ENCODE measurements around the gene ENTREP3.

The ENTREP3 gene

DNA sequence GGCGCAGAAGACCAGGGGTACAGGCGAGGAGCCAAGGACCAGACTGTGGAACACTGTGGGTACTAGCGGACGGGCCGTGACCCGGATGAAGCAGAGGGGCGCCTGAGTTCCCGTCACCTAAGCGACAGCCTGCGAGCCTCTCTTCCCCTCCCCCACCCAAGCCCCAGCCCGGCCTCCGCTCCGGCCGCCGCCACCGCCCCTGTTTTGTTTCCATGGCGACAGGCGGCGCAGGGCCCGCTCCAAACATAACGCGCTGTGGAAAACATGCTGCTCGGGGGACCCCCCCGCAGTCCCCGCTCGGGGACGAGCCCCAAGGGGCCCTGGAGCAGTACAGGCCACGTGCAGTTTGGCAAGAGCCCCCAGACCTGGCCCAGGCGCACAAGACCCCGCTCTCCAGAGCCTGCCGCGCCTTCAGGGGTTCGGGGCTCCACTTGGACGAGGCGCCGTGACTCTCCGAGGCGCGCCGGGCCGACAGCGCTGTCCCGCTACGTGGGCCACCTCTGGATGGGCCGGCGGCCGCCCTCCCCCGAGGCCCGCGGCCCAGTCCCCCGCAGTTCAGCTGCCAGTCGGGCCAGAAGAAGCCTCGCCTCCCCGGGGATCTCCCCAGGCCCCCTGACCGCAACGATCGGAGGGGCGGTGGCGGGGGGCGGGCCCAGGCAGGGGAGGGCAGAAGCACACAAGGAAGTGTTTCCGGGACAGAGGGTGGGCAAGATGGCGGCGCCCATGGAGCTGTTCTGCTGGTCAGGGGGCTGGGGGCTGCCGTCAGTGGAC is 46.6 kb downstream of the ENTREP3 start, which contains the start of gene MTX1:
Gene MTX1, plus strand, starts transcription at position 155 of the 771 bp plus-strand sequence. Its CDS starts 110 bp downstream, at position 265.
- peak; percentile 91 for DNase-seq (ENCODE audit: low spot score)
- TF ChIP-seq CTCF (IDR thresholded peaks at IDR 0.05; ENCODE audit: extremely low read depth, missing control alignments) = no peak

DNA sequence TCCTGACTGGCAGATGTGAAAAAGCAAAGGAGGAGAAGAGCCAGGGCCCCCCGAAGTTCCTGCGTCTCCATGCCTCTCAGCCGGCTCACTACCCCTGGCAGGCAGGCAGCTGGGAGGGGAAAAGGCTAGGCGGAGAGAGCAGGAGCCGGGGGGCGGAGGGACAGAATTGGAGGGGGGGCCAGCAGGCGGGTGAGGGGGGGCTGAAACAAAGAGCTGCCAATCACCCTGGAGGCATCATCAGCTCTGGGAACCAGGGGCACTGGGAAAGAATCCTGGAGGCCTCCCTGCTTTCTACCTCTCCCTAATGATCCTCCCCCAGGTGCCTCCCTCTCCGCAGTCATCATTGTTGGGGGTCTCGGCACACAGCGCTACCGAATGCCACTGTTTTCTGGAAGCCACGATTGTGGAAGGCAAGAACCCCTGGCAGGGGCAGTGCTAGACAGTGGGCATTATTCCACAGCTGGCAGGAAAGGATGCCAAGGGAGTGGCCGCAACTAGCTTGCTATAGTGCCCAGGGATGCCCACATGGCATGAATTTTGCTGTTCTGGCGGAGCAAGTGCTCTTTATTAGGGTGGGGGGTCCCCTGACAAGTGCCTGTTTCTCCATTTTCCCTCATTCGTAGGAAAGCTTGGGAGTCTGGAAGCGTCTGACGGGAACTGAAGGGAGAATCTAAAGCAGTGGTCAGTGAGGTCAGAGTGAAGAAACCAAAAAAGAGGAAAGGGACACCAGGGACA is 47.3 kb downstream of the ENTREP3 start, which contains the start of gene THBS3:
Gene THBS3, minus strand, starts transcription at position 92 of the 735 bp plus-strand sequence. Its CDS starts 21 bp downstream, at position 71.
- DNase-seq (ENCODE audit: low spot score) = no peak
- no peak for TF ChIP-seq CTCF (IDR thresholded peaks at IDR 0.05; ENCODE audit: extremely low read depth, missing control alignments)

DNA sequence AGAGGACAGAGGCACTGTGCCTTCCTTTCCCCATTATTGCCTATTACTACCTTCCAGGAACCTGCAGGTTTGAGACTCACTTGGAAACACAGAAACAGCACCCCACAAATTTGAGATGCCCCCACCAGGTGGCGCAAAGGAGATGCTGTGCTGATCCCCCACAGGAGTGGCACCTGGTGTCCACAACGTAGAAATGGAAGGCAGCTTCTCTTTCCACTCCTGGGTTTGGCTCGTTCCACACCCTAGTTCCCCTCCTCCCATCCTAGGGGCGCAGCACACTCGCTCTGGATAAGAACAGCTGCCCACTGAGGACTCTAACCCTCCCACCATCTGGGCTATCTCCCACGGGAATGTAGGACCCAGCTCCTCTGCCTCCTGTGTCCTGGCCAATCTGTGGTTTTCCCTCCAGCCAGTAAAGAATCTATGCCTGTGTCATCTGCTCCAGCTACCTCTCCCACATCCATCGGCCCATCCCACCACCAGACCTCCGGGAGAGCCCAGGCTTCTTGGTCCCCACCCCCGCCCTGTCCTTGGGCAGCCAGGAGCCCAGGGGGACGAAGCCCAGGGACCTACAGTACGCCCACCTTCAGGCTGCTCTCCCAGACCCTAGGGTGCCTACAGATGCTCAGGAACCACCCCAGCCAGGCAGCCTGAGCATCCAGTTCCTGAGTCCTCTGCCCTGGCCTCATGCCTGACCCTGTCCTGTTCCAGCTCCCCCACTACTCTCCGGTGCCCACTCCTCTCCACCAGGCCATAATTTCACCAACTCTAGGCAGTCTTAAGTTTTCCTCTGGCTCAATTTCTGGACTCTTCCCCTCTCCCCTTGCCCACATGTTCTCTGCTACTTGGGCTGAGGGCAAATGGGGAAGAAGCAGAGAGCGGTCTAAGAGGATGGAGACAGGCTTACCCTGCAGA is 48.1 kb downstream of the ENTREP3 start:
- TF ChIP-seq CTCF (IDR thresholded peaks at IDR 0.05; ENCODE audit: extremely low read depth, missing control alignments) = peak; percentile 67

DNA sequence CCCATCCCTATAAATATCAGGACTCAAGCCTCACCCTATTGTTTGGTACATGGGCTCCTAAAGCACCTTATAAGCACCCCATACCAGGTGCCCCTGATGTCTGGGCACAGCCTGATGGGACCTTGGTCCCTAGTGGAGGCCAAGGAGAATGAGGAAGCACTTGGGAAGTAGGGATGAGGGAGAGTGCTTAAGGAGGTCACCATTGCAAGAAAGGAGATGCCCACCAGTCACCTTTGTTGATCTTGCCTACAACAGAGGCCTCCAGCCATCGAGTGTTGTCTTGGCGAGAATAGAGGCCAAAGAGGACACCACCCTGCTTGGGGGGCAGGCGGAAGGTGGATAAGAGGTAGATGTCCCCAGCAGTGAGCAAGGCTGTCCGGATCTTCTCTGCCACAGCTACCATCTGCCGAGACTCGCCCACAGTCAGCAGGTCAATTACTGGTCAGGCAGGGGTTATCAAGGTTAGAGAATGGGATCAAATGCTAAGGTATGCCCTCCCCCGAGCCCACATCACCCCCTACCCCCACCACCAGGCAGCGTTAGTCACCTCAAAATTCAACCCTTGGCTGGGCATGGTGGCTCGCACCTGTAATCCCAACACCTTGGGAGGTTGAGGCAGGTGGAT is 49.2 kb downstream of the ENTREP3 start:
- no peak for DNase-seq (ENCODE audit: low spot score)
- TF ChIP-seq CTCF (IDR thresholded peaks at IDR 0.05; ENCODE audit: extremely low read depth, missing control alignments) = no peak

More for the DNA sequence above, 48.1 kb downstream of the ENTREP3 start:
- DNase-seq (ENCODE audit: low spot score) = peak; percentile 83

DNA sequence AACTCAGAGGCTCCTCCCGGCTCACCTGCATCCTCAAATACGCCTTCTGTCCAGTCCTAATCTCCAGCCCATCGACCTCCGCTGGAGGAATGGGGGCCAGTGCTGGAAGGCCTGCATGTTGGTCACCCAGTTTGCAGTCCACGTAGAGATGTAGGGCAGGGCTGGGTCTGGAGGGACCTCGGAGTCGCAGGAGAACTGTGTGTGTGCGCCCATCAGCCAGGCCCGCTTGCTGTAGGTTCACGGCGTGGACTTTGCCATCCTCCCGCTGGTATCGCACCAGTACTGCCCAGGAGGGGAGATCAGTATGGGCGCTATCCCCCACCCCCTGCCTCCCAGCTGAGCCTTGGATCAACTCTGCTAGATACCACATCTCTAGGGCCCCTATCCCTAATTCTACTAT is 50.2 kb downstream of the ENTREP3 start:
- DNase-seq (ENCODE audit: low spot score) = no peak
- no peak for TF ChIP-seq CTCF (IDR thresholded peaks at IDR 0.05; ENCODE audit: extremely low read depth, missing control alignments)

- no peak for DNase-seq (ENCODE audit: low spot score)
- TF ChIP-seq CTCF (IDR thresholded peaks at IDR 0.05; ENCODE audit: extremely low read depth, missing control alignments) = no peak
Observed at GRCh38 chr1:155202731-155203515, 52.4 kb downstream of the ENTREP3 start.
